Daoy (cell line): ENCODE data around the gene CLOCK. TPM values are rescaled to one million over a fixed set of nuclear protein-coding genes. Genes with fewer than 3 reads are reported as not detected.
"Not testable (repeated sequence)": the region's sequence is repeated elsewhere in the genome, so short reads cannot be mapped to it uniquely, and the experiment has no call there.

ENCODE experiments used
- DNase-seq: peaks from one replicate; pipeline ENCODE4 v3.0.0-alpha.2; 2015; ENCODE audit warnings: low read depth
- total RNA-seq: library from RNA; depleted of rRNA; stranded (reverse); fragments of >200 nt; shearing (Covaris generic); gene quantifications from 2 replicates; pipeline ENCODE4 v1.2.3, GENCODE V29; 2014; rRNA removed

The CLOCK gene, protein sequence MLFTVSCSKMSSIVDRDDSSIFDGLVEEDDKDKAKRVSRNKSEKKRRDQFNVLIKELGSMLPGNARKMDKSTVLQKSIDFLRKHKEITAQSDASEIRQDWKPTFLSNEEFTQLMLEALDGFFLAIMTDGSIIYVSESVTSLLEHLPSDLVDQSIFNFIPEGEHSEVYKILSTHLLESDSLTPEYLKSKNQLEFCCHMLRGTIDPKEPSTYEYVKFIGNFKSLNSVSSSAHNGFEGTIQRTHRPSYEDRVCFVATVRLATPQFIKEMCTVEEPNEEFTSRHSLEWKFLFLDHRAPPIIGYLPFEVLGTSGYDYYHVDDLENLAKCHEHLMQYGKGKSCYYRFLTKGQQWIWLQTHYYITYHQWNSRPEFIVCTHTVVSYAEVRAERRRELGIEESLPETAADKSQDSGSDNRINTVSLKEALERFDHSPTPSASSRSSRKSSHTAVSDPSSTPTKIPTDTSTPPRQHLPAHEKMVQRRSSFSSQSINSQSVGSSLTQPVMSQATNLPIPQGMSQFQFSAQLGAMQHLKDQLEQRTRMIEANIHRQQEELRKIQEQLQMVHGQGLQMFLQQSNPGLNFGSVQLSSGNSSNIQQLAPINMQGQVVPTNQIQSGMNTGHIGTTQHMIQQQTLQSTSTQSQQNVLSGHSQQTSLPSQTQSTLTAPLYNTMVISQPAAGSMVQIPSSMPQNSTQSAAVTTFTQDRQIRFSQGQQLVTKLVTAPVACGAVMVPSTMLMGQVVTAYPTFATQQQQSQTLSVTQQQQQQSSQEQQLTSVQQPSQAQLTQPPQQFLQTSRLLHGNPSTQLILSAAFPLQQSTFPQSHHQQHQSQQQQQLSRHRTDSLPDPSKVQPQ
- 10.1 and 12.3 TPM in 2 replicates for total RNA-seq

DNA sequence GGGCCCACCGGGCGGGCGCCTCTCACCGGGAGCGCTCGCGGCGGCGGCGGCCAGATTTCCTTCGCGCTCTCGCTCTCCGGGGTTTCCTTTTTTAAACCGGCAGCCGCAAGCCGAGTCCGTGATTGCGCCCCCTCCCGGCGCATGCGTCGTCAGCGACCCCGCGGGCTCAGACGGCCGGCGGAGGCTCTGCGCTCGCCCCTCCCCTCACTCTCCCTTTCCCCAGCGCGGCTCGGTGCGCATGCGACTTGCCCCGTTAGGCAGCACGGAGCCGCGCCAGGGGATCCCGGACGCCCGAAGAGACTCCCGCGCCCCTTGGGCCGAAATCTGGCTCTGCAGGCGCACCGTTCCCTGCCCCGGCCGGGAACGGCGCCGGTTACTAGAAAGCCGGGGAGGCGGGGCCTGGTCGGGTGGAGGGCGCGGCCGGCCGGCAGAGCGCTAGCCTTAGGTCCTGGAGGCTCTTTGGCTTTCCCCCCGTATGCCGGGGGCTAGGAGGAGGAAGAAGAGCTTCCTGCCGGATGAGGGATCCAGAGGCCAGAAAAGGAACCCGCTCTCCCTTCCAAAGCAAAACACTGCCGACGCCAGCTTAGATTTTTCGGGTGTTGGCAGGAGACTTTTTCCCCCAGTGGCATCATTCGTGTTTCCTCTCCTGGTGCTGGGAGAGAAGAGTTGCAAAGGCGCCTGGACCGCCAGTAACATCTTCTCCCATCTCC, at the start of gene CLOCK:
TSS of gene CLOCK (minus strand) at position 154 of the 710 bp plus-strand sequence. CDS start 64,124 bp downstream, outside the sequence.
- peak; percentile 81 for DNase-seq

DNA sequence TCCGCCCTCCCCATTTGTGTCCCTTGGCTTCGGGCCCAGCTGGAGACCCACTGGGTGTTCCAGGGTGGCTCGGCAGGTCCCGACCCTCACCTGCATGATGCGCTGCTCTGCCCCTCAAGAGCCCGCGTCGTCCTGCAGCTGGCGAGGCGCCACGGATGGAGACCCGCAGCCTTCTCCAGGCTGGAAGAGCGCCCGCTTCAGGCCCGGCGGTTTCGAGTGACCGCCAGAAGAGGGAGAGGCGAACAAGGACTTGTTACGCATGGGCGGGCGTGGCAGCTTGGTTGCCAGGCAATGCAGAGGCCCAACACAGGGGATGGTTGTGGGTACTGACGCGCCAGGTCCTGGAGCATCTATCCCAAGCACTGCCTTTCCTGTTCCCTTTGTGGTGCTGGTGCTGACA, 45.3 kb upstream of the CLOCK start, which contains the start of gene PDCL2:
TSS of gene PDCL2 (minus strand) at position 232 of the 400 bp plus-strand sequence. CDS start at position 96, 136 bp downstream.
- no peak for DNase-seq

DNA sequence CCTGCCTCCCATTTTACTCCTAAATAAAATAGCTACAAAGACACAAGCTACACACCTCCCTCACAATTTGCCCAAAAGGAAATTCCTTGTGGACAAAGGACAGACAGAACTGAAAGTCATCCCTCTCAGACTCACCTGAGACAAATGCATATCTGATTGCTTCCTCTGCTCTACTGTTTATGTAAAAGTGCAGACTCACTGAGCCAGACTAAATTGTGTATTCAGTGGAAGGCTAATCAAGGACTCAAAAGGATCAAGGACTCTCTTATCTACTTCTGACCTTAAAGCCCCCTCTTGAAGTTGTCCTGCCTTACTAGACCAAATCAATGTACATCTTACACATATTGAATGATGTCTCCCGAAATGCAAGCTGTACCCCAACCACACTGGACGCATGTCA, 41.5 kb upstream of the CLOCK start:
- DNase-seq, result no peak

GRCh38 chr4:55582773-55583172, 36.1 kb upstream of the CLOCK start:
- DNase-seq, result not testable (repeated sequence)

DNA sequence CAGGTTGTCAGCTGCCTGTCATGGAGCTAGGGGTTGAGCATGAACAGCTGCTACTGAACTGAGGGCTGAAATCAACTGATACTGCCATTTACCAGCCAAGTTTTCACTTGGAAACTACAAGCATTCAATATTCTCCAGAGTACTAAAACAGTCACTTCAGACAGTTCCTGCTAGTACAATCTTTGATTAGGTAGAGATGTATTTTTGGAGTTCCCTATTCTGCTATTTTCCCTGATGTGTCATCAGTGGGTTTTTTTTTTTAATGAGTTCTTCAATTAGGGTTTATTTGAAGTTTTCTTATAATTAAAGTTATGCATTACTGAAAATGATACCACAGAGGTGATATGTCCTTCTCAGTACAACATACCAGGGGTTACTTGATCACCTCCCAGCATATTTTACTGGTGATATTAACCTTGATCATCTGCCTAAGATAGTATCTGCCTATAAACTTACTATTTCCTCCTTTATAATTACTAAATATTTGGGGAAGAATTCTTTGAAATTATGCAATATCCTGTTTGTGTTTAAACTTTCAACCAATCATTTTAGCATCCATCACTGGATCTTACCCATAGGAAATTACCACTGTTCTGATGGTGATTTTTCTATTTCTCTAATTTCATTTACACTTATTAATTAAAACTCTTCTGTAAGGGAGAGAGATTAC, 31.8 kb upstream of the CLOCK start:
- DNase-seq, result no peak

- DNase-seq, result no peak
Observed at GRCh38 chr4:55575513-55575912, 28.8 kb upstream of the CLOCK start.

DNA sequence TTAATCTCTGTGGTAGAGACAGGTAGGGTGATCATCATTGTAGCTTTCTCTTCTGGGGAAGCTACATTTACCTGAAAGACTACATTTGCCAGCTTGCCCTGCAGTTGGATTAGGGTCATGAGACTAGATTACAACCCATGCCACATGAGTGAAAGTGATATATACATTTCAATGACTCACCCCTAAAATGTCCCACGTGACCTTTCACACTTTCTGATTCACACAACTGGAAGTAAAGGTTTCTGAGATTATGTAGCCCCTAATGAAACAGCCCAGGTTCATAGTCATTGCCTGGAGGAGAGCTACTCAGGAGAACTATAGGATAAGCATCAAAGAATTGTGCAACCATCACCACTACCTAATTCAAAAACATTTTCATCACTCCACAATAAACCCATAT, 27.5 kb upstream of the CLOCK start:
- DNase-seq, result peak; percentile 11

DNA sequence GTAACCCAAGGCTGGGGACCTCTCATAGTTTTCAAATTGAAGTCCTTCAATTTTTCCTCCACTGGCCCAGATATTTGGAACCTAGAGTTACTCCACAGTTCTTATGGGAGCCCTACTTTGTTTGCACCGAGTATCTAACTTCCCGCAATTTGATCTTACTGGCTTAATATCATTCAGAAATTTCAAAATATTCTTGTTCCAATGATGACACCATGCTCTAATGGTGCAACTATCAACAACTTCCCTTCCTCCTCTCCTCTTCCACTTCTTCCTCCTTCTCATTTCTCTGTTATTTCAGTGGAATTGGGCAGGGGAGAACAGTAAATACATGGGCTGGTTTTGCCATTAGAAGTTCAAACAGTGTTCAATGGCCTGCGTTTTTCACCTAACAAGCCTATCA, 25.1 kb upstream of the CLOCK start:
- DNase-seq, result no peak

DNA sequence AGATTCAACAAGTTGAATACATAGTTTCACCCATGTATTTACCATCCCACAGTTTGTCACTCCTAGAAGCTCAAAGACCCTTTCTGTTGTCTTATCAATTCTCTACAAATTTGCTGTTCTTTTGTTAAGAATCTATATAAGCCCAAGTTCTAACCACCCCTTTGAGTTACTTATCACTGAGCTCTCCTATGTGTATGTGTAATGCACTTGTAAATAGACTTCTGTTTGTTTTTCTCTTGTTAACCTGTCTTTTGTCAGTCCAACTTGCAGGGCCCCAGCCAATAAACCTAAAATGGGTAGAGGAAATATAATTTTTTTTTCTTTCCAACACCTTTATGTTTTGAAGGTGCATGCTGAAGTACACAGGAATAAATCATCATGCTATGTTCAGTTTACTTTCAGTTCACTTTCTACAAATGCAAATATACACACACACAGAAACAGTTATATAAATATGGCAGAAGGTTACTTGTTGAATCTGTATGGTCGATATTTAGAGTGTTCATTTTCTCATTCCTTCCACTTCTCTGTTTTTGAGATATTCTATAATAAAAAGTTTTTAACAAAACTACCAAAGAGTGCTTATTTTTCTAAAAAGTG, 22.3 kb upstream of the CLOCK start:
- DNase-seq, result no peak

DNA sequence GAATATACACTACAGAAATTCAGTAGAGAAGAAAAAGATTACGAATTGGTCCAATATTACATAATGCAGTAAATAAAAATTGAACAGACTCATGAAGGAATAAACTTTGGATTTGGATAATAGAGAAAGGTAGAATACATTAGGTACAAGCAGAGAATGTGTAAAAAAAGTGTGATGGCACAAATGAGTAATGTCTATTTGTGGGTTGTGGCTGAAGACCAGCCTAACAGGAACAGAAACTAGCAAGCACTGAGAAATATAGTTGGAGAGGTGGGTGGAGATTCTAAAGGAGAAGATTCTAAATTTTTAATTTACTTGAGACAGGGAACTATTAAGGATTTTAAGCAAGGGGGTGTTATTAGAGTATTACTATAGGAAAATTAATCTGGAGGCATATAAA, 15.2 kb upstream of the CLOCK start:
- no peak for DNase-seq

DNA sequence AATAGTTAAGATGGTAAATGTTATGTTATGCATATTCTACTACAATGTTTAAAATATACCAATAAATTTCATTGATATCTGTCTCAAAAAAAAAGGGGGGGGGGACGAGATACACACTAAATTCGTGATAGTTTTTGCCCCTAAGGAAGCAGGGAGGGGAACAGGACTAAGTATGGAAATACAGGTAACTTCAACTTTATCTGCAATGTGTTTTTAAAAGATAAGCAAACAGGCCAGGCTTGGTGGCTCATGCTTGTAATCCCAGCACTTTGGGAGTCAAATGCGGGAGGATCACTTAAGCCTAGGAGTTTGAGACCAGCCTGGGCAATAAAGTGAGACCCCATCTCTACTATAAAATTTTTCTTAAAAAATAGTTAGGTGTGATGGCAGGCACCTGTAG, 13.4 kb upstream of the CLOCK start:
- DNase-seq, result no peak

GRCh38 chr4:55554453-55555030, 7.8 kb upstream of the CLOCK start:
- DNase-seq, result no peak

GRCh38 chr4:55553441-55554201, 6.9 kb upstream of the CLOCK start:
- DNase-seq, result peak; percentile 75

GRCh38 chr4:55551964-55552363, 5.3 kb upstream of the CLOCK start:
- DNase-seq, result not testable (repeated sequence)

- peak; percentile 37 for DNase-seq
Observed at GRCh38 chr4:55549888-55550287, 3.2 kb upstream of the CLOCK start.

DNA sequence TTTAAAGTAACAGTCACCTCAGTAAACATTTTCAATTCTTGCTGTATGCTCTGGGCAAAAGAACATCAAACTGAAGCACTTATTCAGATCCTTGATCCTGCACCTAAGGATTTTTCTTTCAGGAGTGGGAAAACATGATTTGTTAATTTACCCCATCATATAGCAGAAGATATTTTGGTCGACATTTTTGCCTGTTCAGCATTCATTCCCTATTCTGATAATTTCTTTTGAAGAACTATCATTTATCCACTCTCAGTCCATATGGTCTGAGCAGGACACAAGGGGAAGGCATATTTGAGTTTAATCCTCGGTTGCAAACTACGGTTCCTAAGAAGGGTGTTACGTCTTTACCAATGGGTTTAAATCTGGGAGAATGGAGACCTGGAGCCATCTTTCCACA, 1.2 kb upstream of the CLOCK start:
- DNase-seq, result no peak

- peak; percentile 39 for DNase-seq
Observed at GRCh38 chr4:55547466-55547770, 709 bp upstream of the CLOCK start.

- DNase-seq, result no peak
Observed at GRCh38 chr4:55546506-55546755, 278 bp downstream of the CLOCK start.

GRCh38 chr4:55545641-55546505, 836 bp downstream of the CLOCK start:
- DNase-seq, result peak; percentile 63
